ENCODE results near the gene FSD1.

FSD1 gene

GRCh38 chr19:4298810-4299550 lies 5.4 kb upstream of the FSD1 start:
- H3K27me3 ChIP-seq: no peaks in the 10 kb centered on the region
- H3K9ac ChIP-seq: no peak overlapping the region
- no peaks in the 10 kb centered on the region for H3K36me3 ChIP-seq
- no peaks in the 10 kb centered on the region for H4K20me1 ChIP-seq
- H3K4me2 ChIP-seq: peak overlapping the region; percentile 77; the same call in 1 of the 2 replicates
- no peaks in the 10 kb centered on the region for H3K9me3 ChIP-seq
- no peak for TF ChIP-seq Cebpa-rat (IDR thresholded peaks at IDR 0.05)
- H3K4me1 ChIP-seq: peaks cover 69% of the 10 kb centered on the region
- no peak overlapping the region for H3K4me3 ChIP-seq
- H3K27ac ChIP-seq: 0 out of 2 replicates have a peak overlapping the region, but pooled peaks have one; percentile 68

GRCh38 chr19:4300589-4300988 lies 3.8 kb upstream of the FSD1 start:
- H3K4me3 ChIP-seq: no peak overlapping the region
- no peaks in the 10 kb centered on the region for H3K27me3 ChIP-seq
- no peaks in the 10 kb centered on the region for H3K9me3 ChIP-seq
- H4K20me1 ChIP-seq: no peaks in the 10 kb centered on the region
- no peak for TF ChIP-seq Cebpa-rat (IDR thresholded peaks at IDR 0.05)
- H3K9ac ChIP-seq: no peak overlapping the region
- no peak overlapping the region for H3K4me2 ChIP-seq
- no peak overlapping the region for H3K27ac ChIP-seq
- no peaks in the 10 kb centered on the region for H3K36me3 ChIP-seq
- H3K4me1 ChIP-seq: peaks cover 74% of the 10 kb centered on the region

GRCh38 chr19:4301590-4302242 lies 2.7 kb upstream of the FSD1 start:
- Histone ChIP-seq H4K20me1 (no peaks in the 10 kb centered on the region), H3K36me3 (peaks cover 8% of the 10 kb centered on the region; the same call in 1 of the 2 replicates), H3K27ac (peak overlapping the region; percentile 60), H3K9ac (peak overlapping the region; percentile 63), H3K4me3 (peak overlapping the region; percentile 50), H3K9me3 (no peaks in the 10 kb centered on the region), H3K4me1 (peaks cover 66% of the 10 kb centered on the region), H3K4me2 (peak overlapping the region; percentile 65), H3K27me3 (no peaks in the 10 kb centered on the region)
- TF ChIP-seq Cebpa-rat (IDR thresholded peaks at IDR 0.05): no peak

- H3K36me3 ChIP-seq: peaks cover 10% of the 10 kb centered on the region; the same call in 1 of the 2 replicates
- no peaks in the 10 kb centered on the region for H3K9me3 ChIP-seq
- peak within 1 kb of the TSS; percentile 63 for H3K9ac ChIP-seq
- peak within 1 kb of the TSS; percentile 65 for H3K4me2 ChIP-seq
- H4K20me1 ChIP-seq: no peaks in the 10 kb centered on the region
- H3K4me3 ChIP-seq: peak within 1 kb of the TSS; percentile 50
- H3K27ac ChIP-seq: peak within 1 kb of the TSS; percentile 60
- TF ChIP-seq Cebpa-rat (IDR thresholded peaks at IDR 0.05): no peak
- H3K4me1 ChIP-seq: peaks cover 61% of the 10 kb centered on the region
- H3K27me3 ChIP-seq: no peaks in the 10 kb centered on the region
These were observed 2.2 kb upstream of the FSD1 start, which contains the start of gene TMIGD2 for GRCh38 chr19:4302243-4302640. Gene TMIGD2 (minus strand): TSS chr19:4302389. CDS start chr19:4302385, 4 bp downstream.

GRCh38 chr19:4303819-4304537 lies 420 bp upstream of the FSD1 start:
- H3K36me3 ChIP-seq: peaks cover 27% of the 10 kb centered on the region
- H3K9ac ChIP-seq: no peak overlapping the region
- no peak for TF ChIP-seq Cebpa-rat (IDR thresholded peaks at IDR 0.05)
- H3K27ac ChIP-seq: no peak overlapping the region
- no peaks in the 10 kb centered on the region for H3K27me3 ChIP-seq
- H3K4me3 ChIP-seq: peak overlapping the region; percentile 66
- H3K4me2 ChIP-seq: peak overlapping the region; percentile 55
- peaks cover 43% of the 10 kb centered on the region for H3K4me1 ChIP-seq
- no peaks in the 10 kb centered on the region for H4K20me1 ChIP-seq
- no peaks in the 10 kb centered on the region for H3K9me3 ChIP-seq

GRCh38 chr19:4305257-4305612 lies 837 bp downstream of the FSD1 start:
- no peak for TF ChIP-seq Cebpa-rat (IDR thresholded peaks at IDR 0.05)
- Histone ChIP-seq H3K4me3 (no peak overlapping the region), H3K9ac (no peak overlapping the region), H4K20me1 (no peaks in the 10 kb centered on the region), H3K4me2 (peak overlapping the region; percentile 37), H3K27me3 (no peaks in the 10 kb centered on the region), H3K4me1 (peaks cover 42% of the 10 kb centered on the region), H3K27ac (no peak overlapping the region), H3K36me3 (peaks cover 38% of the 10 kb centered on the region), H3K9me3 (peaks cover 2% of the 10 kb centered on the region; the same call in 1 of the 2 replicates)

- peaks cover 6% of the 10 kb centered on the region; the same call in 1 of the 2 replicates for H3K9me3 ChIP-seq
- no peak overlapping the region for H3K9ac ChIP-seq
- peaks cover 42% of the 10 kb centered on the region for H3K4me1 ChIP-seq
- H3K27ac ChIP-seq: no peak overlapping the region
- peaks cover 42% of the 10 kb centered on the region for H3K36me3 ChIP-seq
- peak overlapping the region; percentile 37; the same call in 1 of the 2 replicates for H3K4me2 ChIP-seq
- no peak for TF ChIP-seq Cebpa-rat (IDR thresholded peaks at IDR 0.05)
- H3K27me3 ChIP-seq: no peaks in the 10 kb centered on the region
- H4K20me1 ChIP-seq: no peaks in the 10 kb centered on the region
- no peak overlapping the region for H3K4me3 ChIP-seq
These were observed 1.3 kb downstream of the FSD1 start for GRCh38 chr19:4305659-4306058.

GRCh38 chr19:4310247-4311121 lies 6.1 kb downstream of the FSD1 start:
- Histone ChIP-seq H3K27me3 (no peaks in the 10 kb centered on the region), H3K4me3 (no peak overlapping the region), H3K9ac (no peak overlapping the region), H4K20me1 (no peaks in the 10 kb centered on the region), H3K4me2 (no peak overlapping the region), H3K4me1 (peaks cover 4% of the 10 kb centered on the region; the same call in 1 of the 2 replicates), H3K27ac (no peak overlapping the region), H3K36me3 (peaks cover 83% of the 10 kb centered on the region), H3K9me3 (peaks cover 6% of the 10 kb centered on the region; the same call in 1 of the 2 replicates)
- no peak for TF ChIP-seq Cebpa-rat (IDR thresholded peaks at IDR 0.05)

All from BLaER1 (cell line).